SHP77 (cell line): ENCODE measurements around the gene DFFA.
"Not testable (repeated sequence)": the region's sequence is repeated elsewhere in the genome, so short reads cannot be mapped to it uniquely, and the experiment has no call there.

Experiments used
- DNase-seq, 2 experiments: peaks; one replicate each; lab custom pipeline; 2025; lab: John Stamatoyannopoulos, UW

DFFA gene

GRCh38 chr1:10504249-10504648 lies 31.9 kb upstream of the DFFA start:
- DNase-seq = no peak

GRCh38 chr1:10502206-10502605 lies 29.9 kb upstream of the DFFA start:
- DNase-seq = no peak

GRCh38 chr1:10498231-10498630 lies 25.9 kb upstream of the DFFA start:
- no peak for DNase-seq

- DNase-seq = no peak
Observed at GRCh38 chr1:10497109-10497508, 24.8 kb upstream of the DFFA start.

GRCh38 chr1:10495952-10496351 lies 23.6 kb upstream of the DFFA start:
- no peak for DNase-seq

GRCh38 chr1:10495475-10495817 lies 23.1 kb upstream of the DFFA start:
- DNase-seq = no peak

GRCh38 chr1:10494754-10495474 lies 22.6 kb upstream of the DFFA start:
- peak; percentile 9 to 42 for DNase-seq

GRCh38 chr1:10494418-10494753 lies 22.1 kb upstream of the DFFA start:
- no peak for DNase-seq

GRCh38 chr1:10490286-10490970 lies 18.1 kb upstream of the DFFA start:
- no peak for DNase-seq

GRCh38 chr1:10489291-10490055 lies 17.1 kb upstream of the DFFA start:
- DNase-seq = no peak

- DNase-seq = no peak
Observed at GRCh38 chr1:10484521-10484920, 12.2 kb upstream of the DFFA start.

GRCh38 chr1:10480614-10481013 lies 8.3 kb upstream of the DFFA start:
- DNase-seq = no peak

GRCh38 chr1:10479296-10479695 lies 7.0 kb upstream of the DFFA start:
- no peak for DNase-seq

- DNase-seq = no peak
Observed at GRCh38 chr1:10475510-10475909, 3.2 kb upstream of the DFFA start.

GRCh38 chr1:10474613-10475507 lies 2.5 kb upstream of the DFFA start, which contains the start of gene PEX14:
Gene PEX14, plus strand, starts transcription at chr1:10474950. Its CDS starts 17 bp downstream, at chr1:10474967.
- peak; percentile 89 to 93 for DNase-seq

- DNase-seq = not testable (repeated sequence)
Observed at GRCh38 chr1:10474309-10474612, 1.9 kb upstream of the DFFA start.

- no peak for DNase-seq
Observed at GRCh38 chr1:10473145-10473765, 926 bp upstream of the DFFA start.

GRCh38 chr1:10471411-10472219 lies 714 bp downstream of the DFFA start:
- DNase-seq = no peak

- DNase-seq = no peak
Observed at GRCh38 chr1:10470043-10470442, 2.3 kb downstream of the DFFA start.

GRCh38 chr1:10467078-10467477 lies 5.3 kb downstream of the DFFA start:
- no peak for DNase-seq

- DNase-seq = no peak
Observed at GRCh38 chr1:10459184-10459583, 13.1 kb downstream of the DFFA start.
